GM18873 (cell line): ENCODE measurements around the gene PDE4C.

ENCODE experiments used
- ATAC-seq: cut with Tn5 transposase; IDR thresholded peaks from one replicate; pipeline ENCODE4 v1.9.1; 2021; ENCODE audit warnings: mild to moderate bottlenecking, moderate library complexity, moderate number of reproducible peaks; ENCODE audit not compliant: unreplicated experiment, low FRiP score

Gene PDE4C

DNA sequence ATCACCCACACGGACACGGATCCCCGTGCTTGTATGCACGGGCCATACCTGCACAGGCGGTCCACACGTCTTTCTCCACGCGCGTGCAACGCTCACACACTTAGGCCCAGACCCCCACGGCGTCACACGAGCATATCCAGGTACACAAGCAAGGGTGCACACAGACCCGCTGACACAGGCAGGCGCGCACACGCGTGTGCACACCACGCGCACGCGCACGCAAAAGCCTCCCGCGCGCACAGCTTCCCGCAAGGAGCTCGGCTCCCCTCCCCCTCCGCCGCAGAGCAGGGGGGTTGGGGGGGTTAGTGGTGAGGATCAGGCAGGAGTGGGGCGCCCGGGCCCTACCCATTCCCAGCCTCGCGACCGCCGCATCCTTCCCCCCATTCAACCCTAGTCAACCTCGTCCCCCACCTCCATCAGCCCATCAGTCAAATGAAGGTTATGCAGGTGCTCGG lies 22.8 kb downstream of the PDE4C start:
- ATAC-seq: no peak

DNA sequence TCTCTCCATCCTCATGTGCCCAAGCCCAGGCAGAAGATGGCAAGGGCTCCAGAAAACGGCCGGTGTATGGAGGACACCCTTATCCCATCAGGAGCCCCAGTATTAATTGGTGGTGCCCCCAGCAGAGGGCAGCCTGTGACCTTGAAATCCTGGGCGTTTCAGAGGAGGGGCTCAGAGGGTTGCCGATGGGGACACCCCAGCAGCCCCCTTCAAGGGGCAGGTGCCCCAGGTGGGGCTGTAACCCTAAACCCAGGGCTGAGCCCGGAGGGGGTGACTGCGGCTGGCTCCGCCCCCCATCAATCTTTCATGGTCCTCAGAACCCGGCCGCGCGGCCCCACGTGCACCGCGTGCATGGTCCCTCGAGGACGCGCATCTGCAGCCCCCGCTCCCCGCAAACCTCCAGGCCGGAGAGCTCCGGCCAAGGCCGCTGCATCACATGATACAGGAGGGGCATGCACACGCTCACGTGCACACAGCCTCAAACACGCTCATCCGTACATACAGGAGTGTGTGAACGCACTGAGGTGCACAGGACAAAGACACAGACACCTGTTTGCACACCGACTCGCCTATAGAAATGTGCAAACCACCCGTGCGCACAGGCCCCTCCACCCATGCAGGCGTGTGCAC lies 23.3 kb downstream of the PDE4C start:
- ATAC-seq: no peak

DNA sequence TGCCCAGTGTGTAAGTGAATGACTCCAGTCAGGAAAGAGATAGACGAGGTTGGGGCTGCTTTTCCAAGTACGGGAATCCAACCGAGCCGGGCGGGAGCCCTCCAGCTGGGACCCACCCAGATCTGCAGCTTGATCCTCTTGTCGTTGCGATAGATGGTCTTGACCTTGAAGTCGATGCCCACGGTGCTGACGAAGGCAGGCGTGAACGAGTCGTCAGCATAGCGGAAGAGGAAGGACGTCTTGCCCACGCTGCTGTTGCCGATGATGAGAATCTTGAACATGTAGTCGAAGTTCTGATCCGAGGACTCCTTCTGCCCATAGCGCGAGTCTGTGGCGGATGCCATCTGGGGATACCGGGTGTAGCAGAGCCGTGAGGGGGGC lies 23.9 kb downstream of the PDE4C start:
- ATAC-seq: no peak

DNA sequence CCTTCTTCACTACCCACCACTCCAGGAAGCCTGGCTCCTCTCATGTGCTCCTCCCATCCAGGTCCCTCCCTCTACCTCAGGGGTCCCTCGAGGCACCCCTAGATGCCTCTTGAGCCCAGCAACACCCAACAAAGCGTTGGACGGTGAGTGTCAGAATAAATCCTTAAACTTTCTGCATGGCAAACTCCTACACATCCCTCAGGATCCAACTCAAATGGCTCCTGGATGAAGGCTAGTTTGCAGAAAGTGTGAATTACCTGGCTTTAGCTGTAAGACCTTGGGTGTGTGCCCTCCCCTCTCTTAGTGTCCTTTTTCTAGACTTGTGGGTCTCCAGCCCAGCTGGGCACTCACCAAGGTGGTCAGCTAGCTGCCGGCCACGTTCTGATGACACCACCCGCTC lies 27.9 kb downstream of the PDE4C start:
- no peak for ATAC-seq

DNA sequence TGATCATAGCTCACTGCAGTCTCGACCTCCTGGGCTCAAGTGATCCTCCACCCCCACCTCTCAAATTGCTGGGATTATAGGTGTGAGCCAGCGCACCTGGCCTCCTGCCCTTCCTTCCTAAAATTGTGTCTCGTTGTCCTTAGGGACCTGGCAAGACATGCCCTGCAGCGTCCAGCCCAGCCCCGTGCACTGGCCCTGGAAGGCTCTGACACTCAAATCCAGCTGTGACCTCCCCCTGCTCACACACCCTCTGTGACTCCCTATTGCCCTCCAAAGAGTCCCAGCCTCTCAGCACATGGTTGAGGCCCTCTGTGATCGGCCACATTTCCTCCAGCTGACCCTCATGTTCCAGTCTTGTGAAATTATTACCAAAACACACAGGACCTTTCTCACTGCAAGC lies 28.3 kb downstream of the PDE4C start:
- ATAC-seq: no peak

DNA sequence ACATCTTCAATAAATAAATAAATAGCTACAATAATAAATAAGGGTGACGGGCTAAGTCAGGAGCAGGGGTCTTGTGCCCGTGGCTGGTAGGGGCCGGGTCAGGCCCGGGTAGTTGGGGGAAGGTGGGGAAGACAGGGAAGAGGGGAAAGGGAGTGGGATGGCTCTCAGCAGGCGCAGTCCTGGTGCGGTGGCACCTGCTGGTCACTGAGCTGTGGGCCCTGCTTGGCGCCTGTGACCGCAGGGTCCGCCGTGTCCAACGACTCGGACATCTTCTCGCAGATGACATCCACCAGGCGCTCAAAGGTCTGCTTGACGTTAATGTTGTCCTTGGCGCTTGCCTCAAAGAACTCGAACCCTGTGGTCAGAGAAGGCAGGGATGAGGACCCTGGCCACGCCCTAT lies 28.9 kb downstream of the PDE4C start:
- no peak for ATAC-seq

DNA sequence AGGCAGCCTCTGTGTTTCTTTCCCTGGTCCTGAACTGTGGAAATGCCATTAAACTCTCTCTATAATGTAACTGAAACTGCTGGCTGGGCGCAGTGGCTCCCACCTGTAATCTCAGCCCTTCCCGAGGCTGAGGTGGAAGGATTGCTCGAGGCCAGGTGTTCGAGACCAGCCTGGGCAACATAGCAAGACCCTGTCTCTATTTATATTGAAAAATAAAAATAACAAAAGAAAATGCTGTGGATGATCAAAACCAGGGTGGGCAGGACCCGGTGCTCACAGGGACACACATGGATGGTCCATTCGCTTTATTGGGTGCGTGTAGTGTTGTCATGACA lies 29.8 kb downstream of the PDE4C start:
- no peak for ATAC-seq

DNA sequence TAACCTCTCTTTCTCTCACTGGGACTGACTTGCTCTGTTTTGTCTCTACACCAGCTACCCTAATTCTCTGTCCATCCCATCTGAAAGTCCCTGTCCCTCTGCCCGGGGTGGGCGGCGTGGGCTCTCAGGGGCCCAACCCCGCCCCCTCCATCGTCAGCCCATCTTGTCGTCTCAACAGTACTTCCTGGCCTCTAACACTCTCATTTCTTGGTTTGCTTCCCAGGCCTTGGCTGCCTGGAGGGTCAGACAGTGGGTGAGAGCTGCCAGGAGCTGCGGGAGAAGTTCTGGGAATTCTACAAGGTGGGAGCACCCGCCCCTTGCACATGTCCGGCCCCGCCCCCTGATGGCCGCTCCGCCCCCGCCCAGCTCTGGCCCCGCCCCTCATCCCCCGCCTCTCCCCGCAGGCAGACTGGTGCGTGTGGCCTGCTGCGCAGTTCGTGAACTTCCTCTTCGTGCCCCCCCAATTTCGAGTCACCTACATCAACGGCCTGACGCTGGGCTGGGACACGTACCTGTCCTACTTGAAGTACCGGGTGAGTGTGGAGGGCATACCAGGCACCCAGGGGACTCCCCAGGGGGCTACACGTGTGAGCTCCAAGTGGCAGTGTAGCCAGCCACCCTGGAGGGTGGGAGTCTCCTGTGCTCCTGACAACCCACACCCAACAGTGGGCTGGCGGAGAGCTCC lies 31.5 kb downstream of the PDE4C start:
- no peak for ATAC-seq

DNA sequence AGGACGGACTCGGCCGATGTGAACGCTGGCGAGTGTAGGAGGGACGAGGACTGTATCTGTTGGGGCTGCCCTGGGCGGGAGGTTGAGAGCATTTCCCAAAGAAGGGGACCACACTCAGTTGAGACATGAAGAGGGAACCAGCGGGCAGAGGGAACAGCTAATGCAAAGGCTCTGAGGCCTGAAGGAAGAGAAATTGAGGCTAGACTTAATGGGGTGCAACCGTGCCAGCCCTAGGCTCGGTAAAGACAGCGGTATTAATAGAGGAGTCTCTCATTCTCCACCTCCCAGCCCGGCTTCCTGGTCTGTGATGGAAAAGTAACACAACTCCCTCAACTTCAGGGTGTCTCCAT lies 32.1 kb downstream of the PDE4C start:
- ATAC-seq: no peak

DNA sequence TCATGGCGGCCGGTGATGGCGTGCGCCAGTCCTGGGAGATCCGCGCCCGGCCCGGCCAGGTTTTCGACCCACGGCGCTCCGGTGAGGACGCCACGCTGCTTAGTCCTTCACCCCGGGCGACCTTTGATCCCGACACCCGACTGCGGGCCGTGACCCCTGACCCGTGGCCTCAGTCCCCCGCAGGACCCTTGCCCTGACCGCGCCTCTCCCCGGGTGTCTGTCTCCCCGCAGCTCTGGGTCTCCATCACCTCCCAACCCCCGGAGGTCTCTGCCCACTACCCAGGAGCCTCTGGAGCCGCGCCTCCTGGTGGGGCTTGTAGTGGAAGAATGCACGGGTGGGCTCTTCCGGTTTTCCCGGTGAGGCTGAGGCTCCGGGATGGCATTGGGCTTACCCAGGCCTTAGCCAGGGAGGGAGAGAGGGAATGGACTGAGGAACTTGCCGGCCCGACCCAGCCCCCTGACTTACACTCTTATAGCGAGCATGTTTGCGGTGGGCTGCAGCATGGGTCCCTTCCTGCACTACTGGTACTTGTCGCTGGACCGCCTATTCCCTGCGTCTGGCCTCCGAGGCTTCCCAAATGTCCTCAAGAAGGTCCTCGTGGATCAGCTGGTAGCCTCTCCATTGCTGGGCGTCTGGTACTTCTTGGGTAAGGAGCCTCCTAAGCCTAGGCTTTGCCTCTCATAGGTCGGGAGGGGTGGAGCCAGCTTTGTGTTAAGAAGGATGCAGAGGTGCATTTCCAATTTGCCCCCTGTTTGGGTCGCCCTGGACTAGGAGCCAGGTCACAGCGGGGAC lies 32.7 kb downstream of the PDE4C start:
- ATAC-seq: no peak

DNA sequence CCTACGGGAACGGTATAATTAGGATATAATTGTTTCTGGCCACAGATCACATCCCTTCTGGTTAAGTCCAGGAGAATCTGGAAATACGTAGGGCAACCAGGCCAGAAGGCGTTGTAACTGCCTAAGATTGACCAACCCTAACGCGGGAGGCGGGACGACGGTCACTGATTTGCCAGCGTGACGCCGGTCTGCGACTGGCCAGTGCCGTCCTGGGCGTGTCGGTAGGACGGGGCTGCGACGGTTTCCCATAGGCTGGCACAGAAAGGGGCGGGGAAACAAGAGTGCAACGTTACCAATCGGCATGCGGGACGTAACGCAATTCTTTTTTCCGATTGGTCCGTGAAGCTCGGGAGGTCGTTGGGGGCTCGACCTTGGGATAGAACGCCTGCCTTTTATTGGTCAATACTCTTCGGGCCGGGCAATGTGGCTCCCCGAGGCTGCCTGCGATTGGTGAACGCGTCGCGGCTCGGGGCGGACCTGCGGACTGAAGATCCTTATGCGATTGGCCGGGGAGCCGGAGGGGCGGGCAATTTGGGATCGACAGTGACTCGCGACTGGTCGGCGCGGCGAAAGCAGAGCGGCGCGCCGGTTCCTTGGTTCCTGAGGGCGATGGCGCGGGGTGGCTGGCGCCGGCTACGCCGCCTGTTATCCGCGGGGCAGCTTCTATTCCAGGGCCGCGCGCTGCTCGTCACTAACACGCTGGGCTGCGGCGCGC lies 33.4 kb downstream of the PDE4C start, which contains the start of gene MPV17L2:
TSS of gene MPV17L2 (plus strand) at position 546 of the 715 bp plus-strand sequence. CDS start at position 610, 64 bp downstream.
- ATAC-seq: peak; percentile 82

DNA sequence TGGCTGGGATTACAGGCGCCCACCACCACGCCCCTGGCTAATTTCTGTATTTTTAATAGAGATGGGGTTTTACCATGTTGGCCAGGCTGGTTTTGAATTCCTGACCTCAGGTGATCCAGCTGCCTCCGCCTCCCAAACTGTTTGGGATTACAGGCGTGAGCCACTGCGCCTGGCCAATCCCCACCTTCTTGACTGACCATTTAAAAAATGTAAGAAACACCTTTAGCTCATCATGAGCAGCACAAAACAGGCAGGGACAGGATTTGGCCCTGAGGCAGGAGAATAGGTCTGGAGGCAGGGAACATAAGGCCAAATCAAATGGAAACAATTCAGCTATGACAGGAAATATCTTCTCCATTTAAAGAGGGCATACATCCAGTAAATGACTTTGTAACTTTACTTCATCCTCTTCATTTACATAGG lies 34.6 kb downstream of the PDE4C start:
- ATAC-seq: no peak

DNA sequence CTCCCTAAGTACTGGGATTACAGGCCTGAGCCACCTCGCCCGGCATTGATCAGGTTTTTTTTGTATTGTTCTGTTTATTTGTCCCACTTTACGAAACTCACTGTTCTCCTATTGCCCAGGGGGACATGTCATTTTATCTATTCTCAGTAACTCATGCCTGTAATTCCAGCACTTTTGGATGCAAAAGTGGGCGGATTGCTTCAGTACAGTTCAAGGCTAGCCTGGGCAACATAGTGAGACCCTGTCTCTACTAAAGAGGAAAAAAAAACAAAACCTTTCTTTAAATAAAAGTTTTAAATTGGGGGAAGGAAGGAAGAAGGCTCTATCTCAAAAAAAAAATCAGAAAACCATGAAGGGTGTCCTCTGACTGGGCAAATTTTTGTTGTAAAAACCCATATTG lies 36.0 kb downstream of the PDE4C start:
- ATAC-seq: no peak

DNA sequence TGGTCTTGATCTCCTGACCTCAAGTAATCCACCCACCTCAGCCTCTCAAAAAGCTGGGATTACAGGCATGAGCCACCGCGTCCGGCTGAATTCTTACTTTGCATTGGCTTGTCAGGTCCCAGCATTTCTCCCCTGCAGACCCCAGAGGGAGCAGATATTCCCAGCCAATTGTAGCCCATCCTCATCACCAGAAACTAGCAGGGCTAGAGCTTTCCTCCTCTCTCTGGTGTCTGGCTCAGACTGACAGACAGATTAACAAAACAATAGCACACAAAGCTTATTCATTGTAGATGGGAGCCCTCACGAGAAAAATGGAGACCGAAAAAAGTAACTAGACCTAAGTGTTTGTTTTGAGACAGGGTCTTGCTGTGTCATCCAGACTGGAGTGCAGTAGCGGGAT lies 40.7 kb downstream of the PDE4C start:
- ATAC-seq: no peak

DNA sequence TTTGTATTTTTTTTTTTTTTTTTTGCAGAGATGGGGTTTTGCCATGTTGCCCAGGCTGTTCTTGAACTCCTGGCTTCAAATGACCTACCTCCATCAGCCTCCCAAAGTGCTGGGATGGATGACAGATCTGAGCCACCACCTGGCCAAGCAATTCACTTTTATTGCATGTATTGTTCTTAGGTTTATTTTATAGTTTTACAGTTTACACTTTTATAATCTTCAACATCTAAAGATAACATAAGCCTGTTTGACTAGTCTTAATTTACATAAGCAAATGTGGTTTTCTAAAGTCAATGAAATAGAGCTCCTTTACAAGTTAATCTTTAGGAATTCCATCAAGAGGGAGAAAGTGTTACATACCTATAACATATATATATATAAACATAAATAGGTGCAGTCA lies 42.7 kb downstream of the PDE4C start:
- ATAC-seq: no peak

DNA sequence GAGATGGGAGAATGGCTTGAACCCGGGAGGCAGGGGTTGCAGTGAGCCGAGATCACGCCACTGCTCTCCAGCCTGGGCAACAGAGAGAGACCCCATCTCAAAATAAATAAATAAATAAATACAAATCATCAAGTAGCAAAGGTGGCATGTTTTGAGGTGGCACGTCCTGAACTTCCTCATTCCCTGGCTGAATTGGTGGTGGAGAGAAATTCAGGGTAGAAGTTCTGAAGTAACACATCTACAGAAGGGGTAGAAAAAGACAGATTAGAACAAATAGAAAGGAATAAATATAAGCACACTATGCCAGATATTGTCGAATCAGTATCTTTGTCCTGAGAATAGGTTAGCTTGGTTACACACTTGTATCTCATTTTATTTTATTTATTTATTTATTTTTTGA lies 46.3 kb downstream of the PDE4C start:
- no peak for ATAC-seq

DNA sequence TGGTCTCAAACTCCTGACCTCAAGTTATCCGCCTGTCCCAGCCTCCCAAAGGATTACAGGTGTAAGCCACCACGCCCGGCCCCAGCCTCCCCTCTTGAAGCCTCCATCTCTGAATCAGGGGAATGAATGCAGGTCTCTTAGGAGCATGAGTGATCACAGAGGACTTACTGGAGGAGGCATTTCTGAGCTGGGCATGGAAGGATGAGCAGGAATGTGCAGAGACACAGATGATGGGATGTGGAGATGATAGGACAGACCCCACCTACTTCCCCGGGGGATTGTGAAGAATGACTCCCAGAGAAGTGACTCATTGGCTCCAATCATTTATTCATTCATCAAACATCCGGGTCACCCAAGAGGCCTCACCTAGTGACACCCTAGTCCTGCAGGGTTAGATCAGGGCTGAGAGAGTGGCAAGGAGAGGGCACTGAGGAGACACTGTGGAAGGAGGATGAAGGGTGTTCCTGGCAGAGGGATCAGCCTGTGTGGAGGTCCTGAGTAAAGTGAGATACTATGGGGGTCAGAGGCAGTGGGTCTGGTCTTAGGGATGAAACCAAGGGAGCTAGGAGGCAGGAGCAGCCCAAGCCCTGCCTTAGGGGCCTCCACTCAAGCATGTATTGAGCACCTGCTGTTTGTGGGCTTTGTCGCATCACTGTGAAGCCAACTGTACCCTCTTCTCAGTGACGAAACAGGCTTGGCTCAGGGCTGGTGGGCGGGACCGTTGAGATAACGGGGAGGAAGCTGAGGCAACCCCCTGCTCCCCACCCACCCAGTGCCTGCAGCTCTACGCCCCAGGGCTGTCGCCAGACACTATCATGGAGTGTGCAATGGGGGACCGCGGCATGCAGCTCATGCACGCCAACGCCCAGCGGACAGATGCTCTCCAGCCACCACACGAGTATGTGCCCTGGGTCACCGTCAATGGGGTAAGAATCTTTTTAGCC lies 49.6 kb downstream of the PDE4C start:
- ATAC-seq: no peak

DNA sequence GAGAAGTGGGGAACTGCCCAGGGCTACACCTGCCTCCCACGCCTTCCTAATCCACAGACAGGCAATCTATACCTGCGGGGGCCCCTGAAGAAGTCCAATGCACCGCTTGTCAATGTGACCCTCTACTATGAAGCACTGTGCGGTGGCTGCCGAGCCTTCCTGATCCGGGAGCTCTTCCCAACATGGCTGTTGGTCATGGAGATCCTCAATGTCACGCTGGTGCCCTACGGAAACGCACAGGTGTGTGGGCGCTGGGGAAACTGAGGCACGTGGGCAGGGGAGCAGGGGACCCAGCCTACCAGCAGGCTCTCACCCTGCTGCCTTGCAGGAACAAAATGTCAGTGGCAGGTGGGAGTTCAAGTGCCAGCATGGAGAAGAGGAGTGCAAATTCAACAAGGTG lies 51.3 kb downstream of the PDE4C start:
- ATAC-seq: no peak
